HG03159 (cell line): ENCODE data around the gene MAGIX.
"Not testable (repeated sequence)": the region's sequence is repeated elsewhere in the genome, so short reads cannot be mapped to it uniquely, and the experiment has no call there.

Source experiments
- ATAC-seq: cut with Tn5 transposase; IDR thresholded peaks from one replicate; pipeline ENCODE4 v1.9.1; 2021; ENCODE audit warnings: mild to moderate bottlenecking, moderate library complexity; ENCODE audit not compliant: unreplicated experiment

The MAGIX gene

DNA sequence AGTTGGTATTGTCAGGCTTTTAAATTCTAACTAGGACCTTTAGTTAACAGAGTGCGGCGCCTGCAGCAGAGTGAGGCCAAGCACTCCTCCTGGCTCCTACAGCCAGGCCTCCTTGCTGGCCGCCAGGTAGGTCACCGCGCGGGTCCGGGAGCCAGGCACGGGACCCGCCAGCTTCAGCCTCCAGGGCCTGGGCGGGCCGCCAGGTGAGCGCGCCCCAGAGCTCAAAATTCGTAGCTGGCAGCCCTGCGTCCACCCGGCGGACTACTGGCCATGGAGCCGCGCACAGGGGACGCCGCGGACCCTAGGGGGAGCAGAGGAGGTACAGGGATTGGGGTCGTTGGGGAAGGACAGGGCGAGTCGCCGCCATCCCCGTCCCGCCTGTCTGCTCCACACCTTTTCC, at the start of gene MAGIX:
TSS of gene MAGIX (plus strand) at position 139 of the 400 bp plus-strand sequence. CDS start at position 271, 132 bp downstream.
- ATAC-seq = no peak

DNA sequence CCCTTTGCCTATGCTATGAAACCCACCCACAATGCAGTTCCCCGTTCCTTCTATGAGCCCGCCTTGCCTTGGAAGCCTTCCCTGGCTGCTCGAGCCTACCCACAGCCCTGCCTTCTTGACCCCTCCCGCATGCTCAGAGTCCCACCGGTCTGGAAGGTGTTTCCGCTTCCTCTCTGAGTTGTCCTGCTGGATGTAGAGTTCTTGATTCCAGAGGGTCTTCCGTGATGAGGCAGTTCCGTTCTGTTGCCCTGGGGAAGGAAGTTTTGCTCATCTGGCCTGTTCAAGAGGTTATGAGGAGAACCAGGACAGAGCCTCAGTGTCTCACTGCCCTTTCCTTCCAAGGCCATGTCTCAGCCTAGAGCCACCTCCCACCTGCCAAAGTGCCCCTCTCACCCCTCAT, 46.5 kb upstream of the MAGIX start:
- ATAC-seq = no peak

- no peak for ATAC-seq
Observed at GRCh38 chrX:49116716-49117115, 45.8 kb upstream of the MAGIX start.

GRCh38 chrX:49117581-49117980, 45.0 kb upstream of the MAGIX start:
- ATAC-seq = no peak

- ATAC-seq = no peak
Observed at GRCh38 chrX:49120091-49120490, 42.5 kb upstream of the MAGIX start.

- no peak for ATAC-seq
Observed at GRCh38 chrX:49122499-49122898, 40.1 kb upstream of the MAGIX start.

- ATAC-seq = not testable (repeated sequence)
Observed at GRCh38 chrX:49127742-49128258, 34.8 kb upstream of the MAGIX start.

GRCh38 chrX:49129427-49129826, 33.1 kb upstream of the MAGIX start:
- ATAC-seq = no peak

- not testable (repeated sequence) for ATAC-seq
Observed at GRCh38 chrX:49132275-49132674, 30.3 kb upstream of the MAGIX start.

DNA sequence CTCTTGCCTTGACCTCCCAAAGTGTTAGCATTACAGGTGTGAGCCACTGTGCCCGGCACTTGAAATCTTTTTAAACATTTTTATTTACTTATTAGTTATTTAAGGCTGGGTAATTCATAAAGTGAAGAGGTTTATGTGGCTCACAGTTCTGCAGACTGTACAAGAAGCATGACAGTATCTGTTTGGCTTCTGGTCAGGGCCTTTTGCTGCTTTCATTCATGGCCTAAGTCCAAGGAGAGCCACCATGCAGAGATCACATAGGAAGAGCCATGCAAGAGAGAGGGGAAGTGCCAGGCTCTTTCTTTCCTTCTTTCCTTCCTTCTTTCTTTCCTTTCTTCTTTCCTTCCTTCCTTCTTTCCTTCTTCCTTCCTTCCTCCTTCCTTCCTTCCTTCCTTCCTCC, 28.8 kb upstream of the MAGIX start:
- ATAC-seq = no peak

DNA sequence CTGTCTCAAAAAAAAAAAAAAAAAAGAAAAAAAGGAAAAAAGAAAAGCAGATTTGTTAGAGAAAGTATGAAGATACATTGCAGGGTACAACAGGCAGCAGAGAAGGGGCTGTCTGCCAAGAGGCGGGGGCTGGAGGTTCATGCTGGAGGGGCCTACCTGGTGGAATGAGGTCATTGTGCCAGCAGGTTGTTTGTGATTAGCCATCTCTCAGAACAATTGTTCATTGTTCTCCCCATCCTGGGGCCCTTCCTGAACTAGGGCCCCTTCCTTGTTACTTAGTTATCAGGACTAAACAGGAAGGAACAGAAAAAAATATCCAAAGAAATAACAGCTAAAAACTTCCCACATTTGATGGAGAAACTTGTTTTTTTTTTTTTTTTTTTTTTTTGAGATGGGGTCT, 25.1 kb upstream of the MAGIX start:
- no peak for ATAC-seq

GRCh38 chrX:49139713-49140112, 22.8 kb upstream of the MAGIX start:
- no peak for ATAC-seq

- ATAC-seq = not testable (repeated sequence)
Observed at GRCh38 chrX:49142264-49142663, 20.3 kb upstream of the MAGIX start.

- ATAC-seq = not testable (repeated sequence)
Observed at GRCh38 chrX:49143154-49143553, 19.4 kb upstream of the MAGIX start.

GRCh38 chrX:49147282-49147681, 15.3 kb upstream of the MAGIX start:
- ATAC-seq = no peak

GRCh38 chrX:49147936-49148335, 14.6 kb upstream of the MAGIX start:
- ATAC-seq = no peak

GRCh38 chrX:49148390-49149100, 14.0 kb upstream of the MAGIX start:
- not testable (repeated sequence) for ATAC-seq

DNA sequence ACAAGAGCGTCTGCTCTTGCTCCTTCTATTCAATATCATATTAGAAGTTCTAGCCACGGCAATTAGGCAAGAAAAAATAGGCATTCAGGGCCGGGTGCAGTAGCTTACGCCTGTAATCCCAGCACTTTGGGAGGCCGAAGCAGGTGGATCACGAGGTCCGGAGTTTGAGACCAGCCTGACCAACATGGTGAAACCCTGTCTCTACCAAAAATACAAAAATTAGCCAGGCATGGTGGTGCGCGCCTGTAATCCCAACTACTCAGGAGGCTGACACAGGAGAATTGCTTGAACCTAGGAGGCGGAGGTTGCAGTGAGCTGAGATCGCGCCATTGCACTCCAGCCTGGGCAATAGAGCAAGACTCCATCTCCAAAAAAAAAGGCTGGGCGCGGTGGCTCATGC, 13.3 kb upstream of the MAGIX start:
- ATAC-seq = not testable (repeated sequence)

DNA sequence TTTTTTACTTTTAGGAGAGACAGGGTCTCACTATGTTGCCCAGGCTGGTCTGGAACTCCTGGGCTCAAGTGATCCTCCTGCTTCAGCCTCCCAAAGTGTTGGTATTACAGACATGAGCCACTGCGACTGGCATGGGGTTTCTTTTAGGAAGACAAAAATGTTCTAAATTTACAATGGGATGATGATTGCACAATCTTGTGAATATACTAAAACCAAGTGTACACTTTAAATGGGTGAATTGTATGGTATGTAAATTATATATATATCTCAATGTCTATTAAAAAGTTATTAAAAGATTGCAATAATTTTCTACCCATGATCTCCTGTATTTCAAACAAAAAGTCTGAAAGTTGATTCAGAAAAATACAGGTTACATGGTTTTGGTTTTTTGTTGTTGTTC, 9.1 kb upstream of the MAGIX start:
- ATAC-seq = no peak

- ATAC-seq = no peak
Observed at GRCh38 chrX:49155243-49155899, 7.2 kb upstream of the MAGIX start.

- peak; percentile 84 for ATAC-seq
Observed at GRCh38 chrX:49155900-49156837, 6.4 kb upstream of the MAGIX start.
